NT2/D1 (cell line): ENCODE measurements around the gene TEKT1.

Source experiments
- SUZ12 ChIP-seq: IDR thresholded peaks from 2 replicates; pipeline ENCODE4 v1.6.1; 2011; ENCODE audit not compliant: insufficient read length, insufficient read depth; ENCODE audit errors: extremely low read depth
- YY1 ChIP-seq: IDR thresholded peaks from 2 replicates; pipeline ENCODE4 v1.6.1; 2011; ENCODE audit not compliant: insufficient read length, insufficient read depth
- ZNF274 ChIP-seq: IDR thresholded peaks from 2 replicates; pipeline ENCODE4 v1.6.1; 2011; ENCODE audit warnings: mild to moderate bottlenecking, low read depth, low read length

- no peak for TF ChIP-seq SUZ12
- no peak for TF ChIP-seq YY1
- TF ChIP-seq ZNF274: no peak
These were observed 1.0 kb downstream of the TEKT1 start for GRCh38 chr17:6830383-6830986.
